ENCODE results near the gene MT1M. TPM values are rescaled to one million over a fixed set of nuclear protein-coding genes. Genes with fewer than 3 reads are reported as not detected.

Gene MT1M
- polyA plus RNA-seq, 2 of the 4 experiments (the other 2 are of a cell fraction) = not detected

DNA sequence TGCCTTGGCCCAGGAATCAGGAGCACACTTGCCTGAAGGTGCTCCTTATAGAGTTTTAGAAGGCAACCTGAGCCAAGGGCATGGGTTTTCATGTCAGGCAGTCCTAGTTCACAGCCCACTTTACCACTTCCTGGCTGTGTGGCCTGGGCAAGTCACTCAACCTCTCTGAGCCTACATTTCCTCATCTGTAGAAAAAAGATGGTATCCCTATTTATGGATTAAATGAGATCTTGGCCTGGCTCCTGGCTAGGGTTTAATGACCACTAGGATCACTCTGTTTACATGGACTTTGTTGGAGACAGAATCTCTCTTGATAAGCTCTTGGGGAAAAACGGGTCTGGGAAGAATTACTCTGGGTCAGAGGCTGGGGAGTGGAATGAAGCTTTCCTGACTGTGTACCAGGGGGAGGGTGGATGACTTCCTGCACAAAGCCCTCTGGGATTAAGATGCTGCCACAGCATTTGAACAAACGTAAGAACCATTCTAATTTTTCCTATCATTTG is 21.8 kb upstream of the MT1M start:
- FAIRE-seq = no peak
- POLR2A ChIA-PET = interaction anchor here (3.1 to 10.8 kb wide), 3 partner anchors 13 to 73 kb away, joined by 23 to 185 read pairs (median 33); partner anchors contain the start of gene MT1X
- CTCF ChIA-PET = interaction anchor here (0.6 to 19.7 kb wide), 11 partner anchors 10 to 184 kb away, joined by 3 to 340 read pairs (median 3); partner anchors contain the start of genes MT1A, MT1B, MT1E and MT1F

DNA sequence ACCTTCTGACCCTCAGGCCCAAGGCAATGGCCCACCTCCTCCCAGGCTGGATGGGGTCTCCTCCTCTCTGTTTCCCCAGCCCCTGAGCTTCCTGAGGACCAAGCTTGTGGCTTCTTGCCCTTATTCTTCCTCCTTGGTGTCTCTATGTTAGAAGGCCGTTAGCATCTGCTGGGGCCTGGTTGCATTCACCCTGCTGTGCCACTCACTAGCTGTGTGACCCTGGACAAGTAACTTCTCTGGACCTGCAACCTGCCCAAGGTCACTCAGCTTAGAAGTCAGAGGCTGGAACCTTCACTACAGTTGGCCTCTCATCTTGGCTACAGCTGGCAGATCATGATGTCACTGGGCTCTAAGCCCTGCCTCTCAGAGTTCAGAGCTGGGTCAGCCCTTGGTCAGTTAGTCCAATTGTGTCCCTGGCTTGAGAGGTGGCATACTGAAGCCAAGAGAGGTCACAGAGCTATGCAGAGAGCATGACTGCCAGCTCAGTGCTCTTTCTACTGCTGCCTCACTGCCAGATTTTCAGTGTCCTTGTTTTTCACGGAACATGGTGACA is 21.1 kb upstream of the MT1M start:
- ATAC-seq = no peak
- POLR2A ChIA-PET = interaction anchor here (0.8 to 10.8 kb wide), 3 partner anchors 16 to 73 kb away, joined by 3 to 185 read pairs (median 33); partner anchors contain the start of gene MT1X
- no peak for FAIRE-seq
- Histone ChIP-seq H3K9me3 (no peaks in the 10 kb centered on the region), H3K4me1 (peaks cover 63% of the 10 kb centered on the region), H3K4me2 (peak overlapping the region; percentile 81), H3K27ac (peak overlapping the region; percentile 93 to 96), H3K4me3 (no peak overlapping the region)
- 70% methylated on average over 2 of the region's 2 CpGs for WGBS (ENCODE audit: missing lambda C conversion rate)
- peak in 1 of 2 experiments; percentile 36 for DNase-seq (ENCODE audit: low read depth in 1 of 2, low spot score in 1 of 2)
- TF ChIP-seq E2F6 (IDR thresholded peaks at IDR 0.05; ENCODE audit: borderline replicate concordance, low read depth) (no peak), MAX (IDR thresholded peaks at IDR 0.05) (no peak), MAZ (IDR thresholded peaks at IDR 0.05; ENCODE audit: borderline replicate concordance, low read depth, low read length) (no peak), CEBPB (IDR thresholded peaks at IDR 0.05) (no peak), JUN (IDR thresholded peaks at IDR 0.05) (no peak)
- CTCF ChIA-PET = interaction anchor here (0.6 to 19.7 kb wide), 9 partner anchors 10 to 184 kb away, joined by 3 to 340 read pairs (median 4); partner anchors contain the start of genes MT1A, MT1B and MT1F

More for the DNA sequence above, 21.8 kb upstream of the MT1M start:
- Histone ChIP-seq H3K4me3 (no peak overlapping the region), H3K27ac (peak overlapping the region; percentile 93 to 96), H3K4me2 (peak overlapping the region; percentile 81), H3K9me3 (no peaks in the 10 kb centered on the region), H3K4me1 (peaks cover 70% of the 10 kb centered on the region)
- peak; percentile 70 for TF ChIP-seq ZFP36 (IDR thresholded peaks at IDR 0.05; ENCODE audit: borderline replicate concordance, partially characterized antibody)
- no peak for TF ChIP-seq BHLHE40 (IDR thresholded peaks at IDR 0.05; ENCODE audit: low read depth, low read length)
- peak; percentile 73; the same call in 1 of the 2 replicates for TF ChIP-seq KDM1A (IDR thresholded peaks at IDR 0.05; ENCODE audit: low read depth)
- DNase-seq (ENCODE audit: low read depth in 1 of 2, low spot score in 1 of 2) (no peak), ATAC-seq (no peak)
- 75% methylated on average over 2 of the region's 2 CpGs for WGBS (ENCODE audit: missing lambda C conversion rate)

DNA sequence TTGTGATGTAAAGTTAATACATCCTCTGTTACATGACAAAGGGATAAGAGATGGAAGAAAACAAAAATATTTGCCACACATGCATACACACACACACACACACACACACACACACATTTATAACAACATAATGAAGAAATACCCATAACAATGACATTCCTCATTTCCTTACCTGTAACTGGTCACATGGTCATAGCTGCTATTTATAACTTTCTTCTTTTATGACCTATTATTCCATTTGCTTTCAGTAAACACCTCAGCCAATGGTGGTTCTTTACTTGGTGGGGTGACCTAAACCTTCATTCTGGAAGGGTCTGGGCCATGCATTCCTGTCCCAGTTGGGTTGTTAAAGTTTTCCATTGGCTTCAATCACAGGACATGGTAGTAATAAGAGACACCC is 18.8 kb upstream of the MT1M start:
- ATAC-seq (no peak), FAIRE-seq (no peak), DNase-seq (ENCODE audit: low read depth in 1 of 2, low spot score in 1 of 2) (no peak)
- POLR2A ChIA-PET = no interaction called here
- H3K4me3 ChIP-seq = no peak overlapping the region
- H3K4me1 ChIP-seq = peaks cover 46% of the 10 kb centered on the region
- CTCF ChIA-PET = interaction anchor here (1.5 to 19.7 kb wide), 4 partner anchors 10 to 88 kb away, joined by 3 to 340 read pairs (median 8); partner anchors contain the start of genes MT1A, MT1B and MT1F
- peak overlapping the region; percentile 38; the same call in 1 of the 3 replicates for H3K4me2 ChIP-seq
- H3K9me3 ChIP-seq = no peaks in the 10 kb centered on the region
- TF ChIP-seq ESRRA (IDR thresholded peaks at IDR 0.05; ENCODE audit: borderline replicate concordance, low read length) = no peak
- TF ChIP-seq RNF2 (IDR thresholded peaks at IDR 0.05; ENCODE audit: borderline replicate concordance, low read depth) = no peak
- TF ChIP-seq, protein P1, sequence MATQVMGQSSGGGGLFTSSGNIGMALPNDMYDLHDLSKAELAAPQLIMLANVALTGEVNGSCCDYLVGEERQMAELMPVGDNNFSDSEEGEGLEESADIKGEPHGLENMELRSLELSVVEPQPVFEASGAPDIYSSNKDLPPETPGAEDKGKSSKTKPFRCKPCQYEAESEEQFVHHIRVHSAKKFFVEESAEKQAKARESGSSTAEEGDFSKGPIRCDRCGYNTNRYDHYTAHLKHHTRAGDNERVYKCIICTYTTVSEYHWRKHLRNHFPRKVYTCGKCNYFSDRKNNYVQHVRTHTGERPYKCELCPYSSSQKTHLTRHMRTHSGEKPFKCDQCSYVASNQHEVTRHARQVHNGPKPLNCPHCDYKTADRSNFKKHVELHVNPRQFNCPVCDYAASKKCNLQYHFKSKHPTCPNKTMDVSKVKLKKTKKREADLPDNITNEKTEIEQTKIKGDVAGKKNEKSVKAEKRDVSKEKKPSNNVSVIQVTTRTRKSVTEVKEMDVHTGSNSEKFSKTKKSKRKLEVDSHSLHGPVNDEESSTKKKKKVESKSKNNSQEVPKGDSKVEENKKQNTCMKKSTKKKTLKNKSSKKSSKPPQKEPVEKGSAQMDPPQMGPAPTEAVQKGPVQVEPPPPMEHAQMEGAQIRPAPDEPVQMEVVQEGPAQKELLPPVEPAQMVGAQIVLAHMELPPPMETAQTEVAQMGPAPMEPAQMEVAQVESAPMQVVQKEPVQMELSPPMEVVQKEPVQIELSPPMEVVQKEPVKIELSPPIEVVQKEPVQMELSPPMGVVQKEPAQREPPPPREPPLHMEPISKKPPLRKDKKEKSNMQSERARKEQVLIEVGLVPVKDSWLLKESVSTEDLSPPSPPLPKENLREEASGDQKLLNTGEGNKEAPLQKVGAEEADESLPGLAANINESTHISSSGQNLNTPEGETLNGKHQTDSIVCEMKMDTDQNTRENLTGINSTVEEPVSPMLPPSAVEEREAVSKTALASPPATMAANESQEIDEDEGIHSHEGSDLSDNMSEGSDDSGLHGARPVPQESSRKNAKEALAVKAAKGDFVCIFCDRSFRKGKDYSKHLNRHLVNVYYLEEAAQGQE (IDR thresholded peaks at IDR 0.05) = no peak
- TF ChIP-seq PBX3 (IDR thresholded peaks at IDR 0.05) = no peak
- TF ChIP-seq CTCF (IDR thresholded peaks at IDR 0.05) = no peak
- TF ChIP-seq CHD2 (IDR thresholded peaks at IDR 0.05; ENCODE audit: low read length, partially characterized antibody) = no peak
- TF ChIP-seq RFX5 (IDR thresholded peaks at IDR 0.05) = no peak
- no peak for TF ChIP-seq CEBPB (IDR thresholded peaks at IDR 0.05)
- no peak for TF ChIP-seq POLR2A (IDR thresholded peaks at IDR 0.05; ENCODE audit: low read length)
- no peak for TF ChIP-seq HEYL (CRISPR knock-in tag; IDR thresholded peaks at IDR 0.05)
- TF ChIP-seq ZC3H11A (IDR thresholded peaks at IDR 0.05) = no peak
- no peak for TF ChIP-seq HOXA7 (CRISPR knock-in tag; IDR thresholded peaks at IDR 0.05)
- TF ChIP-seq KDM5A (IDR thresholded peaks at IDR 0.05) = no peak
- TF ChIP-seq MAX (IDR thresholded peaks at IDR 0.05) = no peak
- no peak for TF ChIP-seq SMC3 (IDR thresholded peaks at IDR 0.05)
- TF ChIP-seq NFE2L2 (conservative IDR thresholded peaks at IDR 0.05; ENCODE audit: low read length) = no peak
- no peak for TF ChIP-seq ZSCAN20 (CRISPR knock-in tag; IDR thresholded peaks at IDR 0.05)
- H3K27ac ChIP-seq = peak overlapping the region in 1 of 2 experiments; percentile 7; a peak in 3 of 6 replicates
